Skeletal muscle satellite cell (primary cell): Measurements from ENCODE around the gene ARHGAP42.
A peak's percentile ranks its signal among the peaks of the same experiment; 100 is the strongest.

Experiments
- H3K27me3 ChIP-seq: 2 replicates; pipeline ENCODE4 v1.7.0; 2013; ENCODE audit warnings: low read length; ENCODE audit not compliant: control insufficient read depth, insufficient read depth
- H3K36me3 ChIP-seq: 2 replicates; pipeline ENCODE4 v1.7.0; 2013; ENCODE audit warnings: mild to moderate bottlenecking, control low read depth, low read length; ENCODE audit not compliant: insufficient read depth
- H3K4me1 ChIP-seq: 2 replicates; pipeline ENCODE4 v1.7.0; 2013; ENCODE audit warnings: low read length; ENCODE audit not compliant: control insufficient read depth, insufficient read depth
- H3K4me2 ChIP-seq: 2 replicates; pipeline ENCODE4 v1.7.0; 2013; ENCODE audit warnings: mild to moderate bottlenecking, low read length
- H3K4me3 ChIP-seq: 2 replicates; pipeline ENCODE4 v1.7.0; 2013; ENCODE audit warnings: low read length
- H3K9ac ChIP-seq: 2 replicates; pipeline ENCODE4 v1.7.0; 2013; ENCODE audit warnings: mild to moderate bottlenecking, low read depth, low read length, moderate library complexity
- H3K9me3 ChIP-seq: replicated peaks from 2 replicates; pipeline ENCODE4 v1.7.0; 2013; ENCODE audit warnings: mild to moderate bottlenecking, control low read depth, low read length

ARHGAP42 gene

GRCh38 chr11:100920593-100920992 is 233.5 kb downstream of the ARHGAP42 start:
- Histone ChIP-seq H3K4me3 (no peak overlapping the region), H3K4me2 (no peak overlapping the region), H3K9ac (no peak overlapping the region), H3K9me3 (no peaks in the 10 kb centered on the region), H3K36me3 (no peaks in the 10 kb centered on the region), H3K27me3 (no peaks in the 10 kb centered on the region), H3K4me1 (peaks cover 20% of the 10 kb centered on the region)

GRCh38 chr11:100922121-100922520 is 235.0 kb downstream of the ARHGAP42 start:
- H3K4me2 ChIP-seq: no peak overlapping the region

DNA sequence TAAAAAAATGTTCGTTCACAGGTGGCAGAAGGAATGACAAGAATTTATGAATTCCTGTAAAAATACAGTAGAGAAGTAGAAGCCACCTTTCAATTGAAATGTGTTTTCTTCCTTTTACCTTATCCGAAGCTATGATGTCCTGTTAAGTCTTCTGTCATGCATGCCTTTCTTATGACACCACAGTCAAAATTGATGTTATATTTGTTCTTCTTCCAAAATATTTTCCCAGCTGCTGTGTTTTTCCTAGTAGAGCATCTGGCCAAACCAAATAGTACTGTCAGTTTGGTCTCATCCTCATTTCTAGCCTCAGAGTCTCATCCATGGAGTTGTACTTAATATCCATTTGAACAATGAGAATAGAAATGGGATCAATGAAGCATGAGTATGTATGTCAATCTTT is 236.5 kb downstream of the ARHGAP42 start:
- no peaks in the 10 kb centered on the region for H3K27me3 ChIP-seq
- no peaks in the 10 kb centered on the region for H3K9me3 ChIP-seq
- H3K4me1 ChIP-seq: peaks cover 26% of the 10 kb centered on the region
- no peak overlapping the region for H3K9ac ChIP-seq
- H3K4me2 ChIP-seq: peak overlapping the region; percentile 4
- H3K36me3 ChIP-seq: no peaks in the 10 kb centered on the region
- no peak overlapping the region for H3K4me3 ChIP-seq

More at GRCh38 chr11:100922121-100922520, 235.0 kb downstream of the ARHGAP42 start:
- H3K9ac ChIP-seq: no peak overlapping the region
- H3K4me1 ChIP-seq: peaks cover 23% of the 10 kb centered on the region
- no peaks in the 10 kb centered on the region for H3K9me3 ChIP-seq
- H3K27me3 ChIP-seq: no peaks in the 10 kb centered on the region
- no peaks in the 10 kb centered on the region for H3K36me3 ChIP-seq
- no peak overlapping the region for H3K4me3 ChIP-seq

- peak overlapping the region; percentile 2 for H3K4me2 ChIP-seq
- no peaks in the 10 kb centered on the region for H3K27me3 ChIP-seq
- H3K36me3 ChIP-seq: no peaks in the 10 kb centered on the region
- no peaks in the 10 kb centered on the region for H3K9me3 ChIP-seq
- no peak overlapping the region for H3K4me3 ChIP-seq
- H3K9ac ChIP-seq: no peak overlapping the region
- peaks cover 39% of the 10 kb centered on the region for H3K4me1 ChIP-seq
Measured at GRCh38 chr11:100925935-100926334, 238.8 kb downstream of the ARHGAP42 start.

- peaks cover 38% of the 10 kb centered on the region for H3K4me1 ChIP-seq
- H3K4me2 ChIP-seq: peak overlapping the region; percentile 22
Measured at GRCh38 chr11:100927579-100927978, 240.5 kb downstream of the ARHGAP42 start.

DNA sequence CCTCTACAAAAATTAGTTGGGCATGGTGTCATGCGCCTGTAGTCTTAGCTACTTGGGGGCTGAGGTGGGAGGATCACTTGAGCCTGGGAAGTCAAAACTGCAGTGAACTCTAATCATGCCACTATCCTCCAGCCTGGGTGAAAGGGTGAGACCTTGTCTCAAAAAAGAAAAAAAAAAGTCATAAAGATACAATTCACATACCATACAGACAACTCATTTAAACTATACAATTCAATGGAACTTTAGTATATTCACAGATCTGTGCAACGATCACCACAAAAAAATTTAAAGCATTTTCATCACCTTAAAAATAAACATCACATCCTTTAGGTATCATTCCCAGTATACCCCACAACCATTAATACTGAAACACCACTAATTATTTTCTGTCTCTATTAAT is 241.3 kb downstream of the ARHGAP42 start:
- Histone ChIP-seq H3K4me1 (peaks cover 30% of the 10 kb centered on the region), H3K4me2 (no peak overlapping the region), H3K9ac (no peak overlapping the region), H3K27me3 (no peaks in the 10 kb centered on the region), H3K9me3 (no peaks in the 10 kb centered on the region), H3K36me3 (no peaks in the 10 kb centered on the region), H3K4me3 (no peak overlapping the region)

More at GRCh38 chr11:100927579-100927978, 240.5 kb downstream of the ARHGAP42 start:
- Histone ChIP-seq H3K9me3 (no peaks in the 10 kb centered on the region), H3K36me3 (no peaks in the 10 kb centered on the region), H3K4me3 (no peak overlapping the region), H3K9ac (no peak overlapping the region), H3K27me3 (no peaks in the 10 kb centered on the region)

DNA sequence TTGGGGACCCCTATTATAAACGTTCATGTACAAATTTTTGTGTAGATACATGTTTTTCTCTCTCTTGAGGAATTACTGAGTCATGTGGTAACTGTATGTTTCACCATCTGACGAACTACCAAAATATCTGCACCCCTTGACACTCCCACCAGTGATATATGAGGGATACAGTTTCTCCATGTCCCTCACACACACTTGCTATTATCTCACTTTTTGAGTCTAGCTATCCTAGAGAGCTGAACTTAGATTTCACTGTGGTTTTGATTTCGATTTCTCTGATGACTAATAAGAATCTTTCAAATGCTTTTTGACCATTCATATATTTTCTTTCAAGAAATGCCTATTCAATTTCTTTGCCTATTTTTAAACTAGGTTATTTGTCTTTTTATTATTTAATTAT is 242.3 kb downstream of the ARHGAP42 start:
- Histone ChIP-seq H3K36me3 (no peaks in the 10 kb centered on the region), H3K27me3 (no peaks in the 10 kb centered on the region), H3K4me2 (peak overlapping the region; percentile 60), H3K4me3 (no peak overlapping the region), H3K4me1 (peaks cover 23% of the 10 kb centered on the region), H3K9ac (peak overlapping the region; percentile 25), H3K9me3 (no peaks in the 10 kb centered on the region)

- H3K27me3 ChIP-seq: no peaks in the 10 kb centered on the region
- peaks cover 23% of the 10 kb centered on the region for H3K4me1 ChIP-seq
- H3K36me3 ChIP-seq: no peaks in the 10 kb centered on the region
- H3K4me2 ChIP-seq: peak overlapping the region; percentile 60
- H3K9me3 ChIP-seq: no peaks in the 10 kb centered on the region
- H3K4me3 ChIP-seq: no peak overlapping the region
- H3K9ac ChIP-seq: peak overlapping the region; percentile 25
Measured at GRCh38 chr11:100930185-100930778, 243.2 kb downstream of the ARHGAP42 start.

GRCh38 chr11:100932474-100933100 is 245.5 kb downstream of the ARHGAP42 start:
- H3K27me3 ChIP-seq: no peaks in the 10 kb centered on the region
- no peak overlapping the region for H3K4me2 ChIP-seq
- H3K4me1 ChIP-seq: peaks cover 20% of the 10 kb centered on the region
- no peak overlapping the region for H3K4me3 ChIP-seq
- H3K36me3 ChIP-seq: no peaks in the 10 kb centered on the region
- H3K9me3 ChIP-seq: no peaks in the 10 kb centered on the region
- no peak overlapping the region for H3K9ac ChIP-seq

DNA sequence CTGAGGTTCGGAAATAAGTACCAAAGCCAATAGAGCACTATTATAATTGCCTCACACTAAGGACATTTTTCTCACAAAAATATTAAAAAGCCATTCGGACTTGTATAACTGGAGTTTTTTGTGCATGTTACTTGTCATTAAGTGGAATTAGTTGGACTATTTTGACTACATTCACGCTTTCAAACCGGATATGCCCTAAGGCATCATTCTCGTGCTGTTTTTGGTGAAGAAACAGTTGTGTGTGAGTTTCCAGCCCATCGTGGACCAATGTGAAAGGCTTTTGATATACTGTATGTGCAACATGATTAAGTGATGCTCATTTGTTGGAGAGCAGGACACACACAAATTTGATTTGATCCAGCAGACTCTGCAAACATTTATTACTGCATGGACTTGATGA is 249.7 kb downstream of the ARHGAP42 start:
- Histone ChIP-seq H3K4me2 (no peak overlapping the region), H3K9ac (no peak overlapping the region), H3K4me1 (no peaks in the 10 kb centered on the region), H3K4me3 (no peak overlapping the region), H3K27me3 (no peaks in the 10 kb centered on the region), H3K9me3 (no peaks in the 10 kb centered on the region), H3K36me3 (no peaks in the 10 kb centered on the region)

GRCh38 chr11:100939571-100939970 is 252.5 kb downstream of the ARHGAP42 start:
- Histone ChIP-seq H3K27me3 (no peaks in the 10 kb centered on the region), H3K4me3 (no peak overlapping the region), H3K4me1 (no peaks in the 10 kb centered on the region), H3K4me2 (no peak overlapping the region), H3K9ac (no peak overlapping the region), H3K9me3 (no peaks in the 10 kb centered on the region), H3K36me3 (no peaks in the 10 kb centered on the region)

DNA sequence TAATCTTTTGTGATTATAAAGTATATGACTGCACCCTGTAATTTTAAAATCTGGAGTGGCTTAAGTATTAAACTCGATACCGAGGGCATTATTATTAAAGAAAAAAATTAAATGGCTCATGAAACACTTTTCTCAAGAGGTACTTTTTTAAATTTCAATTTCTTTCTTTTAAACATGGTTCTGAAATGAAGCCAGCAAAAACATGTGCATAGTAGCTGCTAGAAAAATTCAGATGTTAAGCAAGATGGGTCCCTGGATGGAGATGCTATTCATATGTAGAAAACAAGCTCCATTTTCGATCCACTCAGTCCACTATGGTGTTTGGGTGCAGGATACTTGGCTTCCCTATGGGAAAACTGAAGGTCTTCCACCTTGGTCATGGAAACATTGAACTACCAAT is 253.0 kb downstream of the ARHGAP42 start:
- Histone ChIP-seq H3K4me2 (no peak overlapping the region), H3K36me3 (no peaks in the 10 kb centered on the region), H3K9ac (no peak overlapping the region), H3K27me3 (no peaks in the 10 kb centered on the region), H3K4me3 (no peak overlapping the region), H3K9me3 (no peaks in the 10 kb centered on the region), H3K4me1 (no peaks in the 10 kb centered on the region)
